HFF-Myc (cell line): ENCODE results near the gene C1QL1.

ENCODE experiments used
- DNase-seq: peaks from one replicate; pipeline ENCODE4 v3.0.0-alpha.2; 2011; ENCODE audit warnings: low read depth; ENCODE audit errors: extremely low read depth
- H3K4me3 ChIP-seq: replicated peaks from 2 replicates; pipeline ENCODE4 v1.5.1; 2011; ENCODE audit warnings: low read depth, mild to moderate bottlenecking, control low read depth, low read length
- CTCF ChIP-seq: IDR thresholded peaks from 2 replicates; pipeline ENCODE4 v1.5.1; 2012; ENCODE audit warnings: mild to moderate bottlenecking, low read depth, low read length, control low read depth; ENCODE audit errors: missing control alignments

C1QL1 gene

GRCh38 chr17:44911133-44912001 lies 56.7 kb downstream of the C1QL1 start:
- no peak for DNase-seq
- H3K4me3 ChIP-seq: no peak overlapping the region
- peak; percentile 56 for TF ChIP-seq CTCF

- no peak for TF ChIP-seq CTCF
- DNase-seq: no peak
- no peak overlapping the region for H3K4me3 ChIP-seq
Observed at GRCh38 chr17:44910231-44911106, 57.6 kb downstream of the C1QL1 start.
